Suprapubic skin (tissue), 4 donors: ENCODE measurements around the gene CBR3. TPM values are rescaled to one million over a fixed set of nuclear protein-coding genes. Genes with fewer than 3 reads are reported as not detected.

Source experiments
- DNase-seq, 2 donors: peaks; one replicate each; pipeline ENCODE4 v3.0.0-alpha.2; 2019; ENCODE audit warnings: low spot score in 2 of 2
- H3K27ac ChIP-seq: fragments of 200-600 bp; sonication (generic); one replicate; pipeline ENCODE4 v1.5.1; 2019
- H3K27me3 ChIP-seq: fragments of 200-600 bp; sonication (generic); one replicate; pipeline ENCODE4 v1.5.1; 2019
- H3K36me3 ChIP-seq: fragments of 200-600 bp; sonication (generic); one replicate; pipeline ENCODE4 v1.5.1; 2019
- H3K4me1 ChIP-seq: fragments of 200-600 bp; sonication (generic); one replicate; pipeline ENCODE4 v1.5.1; 2019
- H3K4me3 ChIP-seq: fragments of 200-600 bp; sonication (generic); one replicate; pipeline ENCODE4 v1.5.1; 2019; ENCODE audit warnings: mild to moderate bottlenecking
- H3K9me3 ChIP-seq: fragments of 200-600 bp; sonication (generic); one replicate; pipeline ENCODE4 v1.5.1; 2019
- EP300 ChIP-seq: sonication (generic); formaldehyde crosslinking; IDR thresholded peaks from one replicate; pipeline ENCODE4 v1.6.1; 2017; ENCODE audit warnings: antibody characterized with exemption
- POLR2A ChIP-seq, 2 donors: fragments of 450-650 bp; IDR thresholded peaks; one replicate each; pipeline ENCODE4 v1.6.1; 2017; ENCODE audit warnings: antibody characterized with exemption in 2 of 2, mild to moderate bottlenecking in 2 of 2, moderate library complexity in 2 of 2
- POLR2AphosphoS5 ChIP-seq, 3 donors: sonication (generic); formaldehyde crosslinking; IDR thresholded peaks; one replicate each; pipeline ENCODE4 v1.6.1; 2017; ENCODE audit warnings: antibody characterized with exemption in 3 of 3
- WGBS: methylation state at CpG from one replicate; pipeline ENCODE4 v1.1.5; 2018; 5-methylcytosine and 5-hydroxymethylcytosine counted together
- total RNA-seq, 4 donors: library from RNA; depleted of rRNA; stranded (reverse); fragments of >200 nt; gene quantifications; one replicate each; pipeline ENCODE4 v1.1.0, GENCODE V29; 2016
- TF ChIP-seq, protein P1 (sequence below), 2 donors: fragments of 200-600 bp in 1 of 2; fragments of 450-650 bp in 1 of 2; sonication (generic) in 1 of 2; IDR thresholded peaks; one replicate each; pipeline ENCODE4 v1.5.1; 2016 to 2019; ENCODE audit warnings: antibody characterized with exemption in 2 of 2, mild to moderate bottlenecking in 1 of 2, moderate library complexity in 1 of 2

Gene CBR3
- total RNA-seq, 4 donors from 2014 or later: 24.9 to 45.2 (median 32.0) TPM

DNA sequence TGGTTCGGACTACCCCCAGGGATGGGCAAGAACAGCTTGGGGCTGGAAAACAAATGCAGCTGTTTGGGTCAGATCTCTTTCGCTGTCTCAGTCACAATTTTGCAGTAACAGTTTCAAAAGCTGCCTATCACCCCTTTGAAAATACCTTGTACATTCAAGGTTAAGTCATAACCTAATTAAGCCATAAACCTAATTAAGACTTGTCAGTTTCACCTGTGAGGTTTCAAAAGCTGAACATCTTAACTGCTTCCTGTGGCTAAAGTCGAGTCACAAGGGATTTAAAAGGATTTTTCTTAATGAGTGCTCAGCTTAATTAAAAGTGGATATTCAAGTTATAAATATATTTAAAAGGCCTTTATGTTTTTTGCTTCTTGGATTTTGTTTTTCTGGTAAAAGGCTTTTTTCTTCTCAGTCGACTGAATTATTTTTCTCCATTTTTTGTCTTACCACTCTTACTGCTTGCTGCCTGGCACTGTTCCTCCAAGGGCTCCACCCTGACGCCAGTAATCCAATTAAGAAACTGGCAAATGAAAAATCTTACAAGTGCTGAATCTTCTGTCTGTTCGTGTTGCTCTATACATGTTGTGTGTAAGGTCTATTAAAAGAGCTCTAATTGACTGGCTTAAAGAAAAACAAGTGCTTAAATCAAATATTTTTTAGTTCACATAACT, 33.8 kb upstream of the CBR3 start:
- no peaks in the 10 kb centered on the region for H3K9me3 ChIP-seq
- DNase-seq: no peak
- H3K4me3 ChIP-seq: no peak overlapping the region
- H3K27ac ChIP-seq: no peak overlapping the region
- H3K27me3 ChIP-seq: no peaks in the 10 kb centered on the region
- 46% methylated on average over 6 of the region's 6 CpGs for WGBS
- TF ChIP-seq POLR2A (IDR thresholded peaks at IDR 0.05): no peak
- peaks cover 53% of the 10 kb centered on the region for H3K4me1 ChIP-seq
- no peaks in the 10 kb centered on the region for H3K36me3 ChIP-seq

DNA sequence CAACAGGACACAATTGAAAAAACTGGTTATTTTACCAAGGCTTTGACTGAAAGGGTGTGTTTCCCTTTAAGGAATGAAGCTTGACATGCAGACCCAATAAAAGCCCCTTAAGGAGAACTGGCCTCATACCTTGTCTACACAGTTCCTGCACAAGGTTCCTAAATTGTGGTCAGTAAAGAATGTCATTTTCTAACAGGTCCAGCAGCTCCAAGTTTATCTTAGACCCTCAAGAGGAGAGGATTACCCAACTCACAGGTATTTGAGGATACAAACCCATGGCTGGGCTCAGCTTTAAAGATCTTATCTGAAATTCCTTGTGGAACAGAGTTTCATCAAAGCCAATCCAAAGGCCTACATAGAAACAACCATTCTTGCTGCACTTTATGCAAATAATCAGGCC, 31.4 kb upstream of the CBR3 start:
- no peak overlapping the region for H3K27ac ChIP-seq

GRCh38 chr21:36104317-36105300, 30.3 kb upstream of the CBR3 start:
- no peak for DNase-seq
- Histone ChIP-seq H3K27ac (peak overlapping the region; percentile 14), H3K27me3 (no peaks in the 10 kb centered on the region), H3K9me3 (no peaks in the 10 kb centered on the region), H3K4me1 (peaks cover 32% of the 10 kb centered on the region), H3K36me3 (no peaks in the 10 kb centered on the region), H3K4me3 (peak overlapping the region; percentile 34)
- TF ChIP-seq POLR2AphosphoS5 (IDR thresholded peaks at IDR 0.05): no peak
- no peak for TF ChIP-seq POLR2A (IDR thresholded peaks at IDR 0.05)
- no peak for TF ChIP-seq EP300
- TF ChIP-seq, protein P1, sequence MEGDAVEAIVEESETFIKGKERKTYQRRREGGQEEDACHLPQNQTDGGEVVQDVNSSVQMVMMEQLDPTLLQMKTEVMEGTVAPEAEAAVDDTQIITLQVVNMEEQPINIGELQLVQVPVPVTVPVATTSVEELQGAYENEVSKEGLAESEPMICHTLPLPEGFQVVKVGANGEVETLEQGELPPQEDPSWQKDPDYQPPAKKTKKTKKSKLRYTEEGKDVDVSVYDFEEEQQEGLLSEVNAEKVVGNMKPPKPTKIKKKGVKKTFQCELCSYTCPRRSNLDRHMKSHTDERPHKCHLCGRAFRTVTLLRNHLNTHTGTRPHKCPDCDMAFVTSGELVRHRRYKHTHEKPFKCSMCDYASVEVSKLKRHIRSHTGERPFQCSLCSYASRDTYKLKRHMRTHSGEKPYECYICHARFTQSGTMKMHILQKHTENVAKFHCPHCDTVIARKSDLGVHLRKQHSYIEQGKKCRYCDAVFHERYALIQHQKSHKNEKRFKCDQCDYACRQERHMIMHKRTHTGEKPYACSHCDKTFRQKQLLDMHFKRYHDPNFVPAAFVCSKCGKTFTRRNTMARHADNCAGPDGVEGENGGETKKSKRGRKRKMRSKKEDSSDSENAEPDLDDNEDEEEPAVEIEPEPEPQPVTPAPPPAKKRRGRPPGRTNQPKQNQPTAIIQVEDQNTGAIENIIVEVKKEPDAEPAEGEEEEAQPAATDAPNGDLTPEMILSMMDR (IDR thresholded peaks at IDR 0.05): peak in 1 of 2 donors; percentile 45
- WGBS: 36% methylated on average over 29 of the region's 29 CpGs

More for the DNA sequence above, 31.4 kb upstream of the CBR3 start:
- TF ChIP-seq EP300: no peak
- DNase-seq: no peak
- Histone ChIP-seq H3K4me3 (no peak overlapping the region), H3K4me1 (peaks cover 37% of the 10 kb centered on the region), H3K27me3 (no peaks in the 10 kb centered on the region), H3K9me3 (no peaks in the 10 kb centered on the region), H3K36me3 (no peaks in the 10 kb centered on the region)

DNA sequence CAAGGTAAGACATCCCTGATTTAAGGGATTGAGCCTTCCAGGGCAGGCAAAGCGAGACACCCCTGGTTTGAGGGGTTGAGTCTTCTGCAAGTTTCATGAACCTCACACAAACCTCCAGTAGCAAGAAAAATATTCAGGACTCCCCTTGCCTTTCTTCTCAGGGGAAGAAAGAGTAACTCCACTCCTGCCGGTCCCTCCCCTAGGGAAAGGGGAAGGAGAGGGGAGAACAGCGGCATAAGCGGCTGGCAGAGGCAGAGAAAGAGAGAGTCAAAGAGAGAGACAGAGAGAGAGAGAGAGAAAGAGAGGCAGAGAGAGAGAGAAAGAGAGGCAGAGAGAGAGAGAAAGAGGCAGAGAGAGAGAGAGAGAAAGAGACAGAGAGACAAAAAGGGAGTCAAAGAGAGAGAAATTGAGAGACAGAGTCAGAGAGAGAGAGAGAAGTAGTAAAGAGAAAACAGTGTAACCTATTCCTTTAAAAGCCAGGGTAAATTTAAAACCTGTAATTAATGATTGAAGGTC, 29.5 kb upstream of the CBR3 start:
- H3K9me3 ChIP-seq: no peaks in the 10 kb centered on the region
- no peak for DNase-seq
- no peaks in the 10 kb centered on the region for H3K36me3 ChIP-seq
- no peak for TF ChIP-seq POLR2AphosphoS5 (IDR thresholded peaks at IDR 0.05)
- no peak for TF ChIP-seq POLR2A (IDR thresholded peaks at IDR 0.05)
- TF ChIP-seq, protein P1 (IDR thresholded peaks at IDR 0.05): no peak
- no peak for TF ChIP-seq EP300
- peak overlapping the region; percentile 34 for H3K4me3 ChIP-seq
- H3K4me1 ChIP-seq: peaks cover 32% of the 10 kb centered on the region
- no peak overlapping the region for H3K27ac ChIP-seq
- WGBS: 74% methylated on average over 4 of the region's 4 CpGs
- H3K27me3 ChIP-seq: no peaks in the 10 kb centered on the region

- peaks cover 26% of the 10 kb centered on the region for H3K4me1 ChIP-seq
- H3K36me3 ChIP-seq: no peaks in the 10 kb centered on the region
- H3K9me3 ChIP-seq: no peaks in the 10 kb centered on the region
- DNase-seq: no peak
- no peaks in the 10 kb centered on the region for H3K27me3 ChIP-seq
- no peak overlapping the region for H3K27ac ChIP-seq
- H3K4me3 ChIP-seq: no peak overlapping the region
- no peak for TF ChIP-seq POLR2A (IDR thresholded peaks at IDR 0.05)
- no peak for TF ChIP-seq EP300
- no peak for TF ChIP-seq POLR2AphosphoS5 (IDR thresholded peaks at IDR 0.05)
- TF ChIP-seq, protein P1 (IDR thresholded peaks at IDR 0.05): no peak
- 96% methylated on average over 10 of the region's 10 CpGs for WGBS
Measured at GRCh38 chr21:36109868-36110267, 25.0 kb upstream of the CBR3 start.

DNA sequence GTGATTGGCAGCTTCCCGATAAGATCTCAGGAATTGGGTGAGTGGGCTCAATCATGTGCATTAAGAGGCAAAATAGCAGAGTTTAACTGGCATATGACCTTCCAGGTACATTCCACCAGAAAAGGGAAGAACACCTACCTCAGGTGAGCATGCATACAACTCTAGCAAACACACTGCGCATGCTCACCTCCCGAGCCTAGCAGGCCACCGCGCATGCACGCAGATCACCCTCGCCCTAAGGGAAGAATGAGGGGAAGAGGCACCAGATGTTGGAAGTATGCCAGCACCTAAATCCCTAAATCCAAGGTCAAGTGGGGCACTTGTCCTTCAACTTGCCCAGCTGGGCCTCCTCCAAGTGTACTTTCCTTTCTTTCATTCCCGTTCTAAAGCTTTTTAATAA, 23.6 kb upstream of the CBR3 start:
- Histone ChIP-seq H3K27ac (no peak overlapping the region), H3K4me3 (no peak overlapping the region), H3K27me3 (no peaks in the 10 kb centered on the region), H3K36me3 (no peaks in the 10 kb centered on the region), H3K9me3 (no peaks in the 10 kb centered on the region), H3K4me1 (peaks cover 18% of the 10 kb centered on the region)
- TF ChIP-seq POLR2A (IDR thresholded peaks at IDR 0.05) (no peak), EP300 (no peak), POLR2AphosphoS5 (IDR thresholded peaks at IDR 0.05) (no peak)
- TF ChIP-seq, protein P1 (IDR thresholded peaks at IDR 0.05): no peak
- 72% methylated on average over 8 of the region's 8 CpGs for WGBS
- no peak for DNase-seq
